ENCODE measurements around the gene BACH2. TPM values are rescaled to one million over a fixed set of nuclear protein-coding genes. Genes with fewer than 3 reads are reported as not detected.

Gene BACH2
- total and polyA plus RNA-seq, 10 of the 15 experiments (the other 5 are each of a cell fraction or from before 2014, with no cell fraction given): 0.03 to 0.28 (median 0.04) TPM; not detected in 3

GRCh38 chr6:90294614-90294988 is 2.0 kb downstream of the BACH2 start:
- CTCF ChIA-PET: no interaction called here
- 0 out of 2 replicates have a peak overlapping the region, but pooled peaks have one; percentile 66 for H3K4me2 ChIP-seq (ENCODE audit: control insufficient read depth, insufficient read depth)
- no peak overlapping the region for H3K4me3 ChIP-seq
- POLR2A ChIA-PET: no interaction called here
- FAIRE-seq (no peak), ATAC-seq (no peak), DNase-seq (ENCODE audit: low read depth, low spot score) (no peak)
- H3K79me2 ChIP-seq (ENCODE audit: control insufficient read depth, insufficient read depth, low read length): no peaks in the 10 kb centered on the region
- SMC1A ChIA-PET (ENCODE audit: uncharacterized antibody, unreplicated experiment): no interaction called here
- intact Hi-C loops (cut with micrococcal nuclease; ENCODE audit: unreplicated experiment): no loop called here
- in situ Hi-C loops (cut with MboI): no loop called here
- H3K27me3 ChIP-seq (replicated peaks in 1 of 2; ENCODE audit: control insufficient read depth in 2 of 2, insufficient read depth in 2 of 2, low read length in 1 of 2): peaks cover 14 to 32% of the 10 kb centered on the region in 2 experiments
- no peak overlapping the region for H3K27ac ChIP-seq (ENCODE audit: control insufficient read depth, insufficient read depth)
- no peaks in the 10 kb centered on the region for H4K20me1 ChIP-seq (ENCODE audit: control insufficient read depth, insufficient read depth)
- H2AFZ ChIP-seq (ENCODE audit: control insufficient read depth, low read depth, low read length): no peak overlapping the region
- no peak overlapping the region for H3K9ac ChIP-seq (ENCODE audit: control insufficient read depth, insufficient read depth, low read length)
- no TSS peak for BruUV-seq (replicated peaks)
- RAD21 ChIA-PET (ENCODE audit: unreplicated experiment): no interaction called here
- TF ChIP-seq EZH2 (IDR thresholded peaks at IDR 0.05; ENCODE audit: borderline replicate concordance, control insufficient read depth, low read depth, low read length) (peak; percentile 99; the same call in 1 of the 2 replicates), REST (IDR thresholded peaks at IDR 0.05; ENCODE audit: low read depth, low read length) (no peak), ZBTB11 (CRISPR knock-in tag; IDR thresholded peaks at IDR 0.05) (no peak)
- no peaks in the 10 kb centered on the region; the same call in 1 of the 2 replicates for H3K4me1 ChIP-seq (ENCODE audit: control insufficient read depth, insufficient read depth, low read length)
- 1% methylated on average over 15 of the region's 15 CpGs for WGBS (ENCODE audit: insufficient coverage, insufficient replicate concordance, low lambda C conversion rate, missing lambda C conversion rate)
- no peaks in the 10 kb centered on the region for H3K36me3 ChIP-seq (ENCODE audit: control insufficient read depth in 2 of 2, insufficient read depth in 2 of 2, low read length in 1 of 2)
- H3K9me3 ChIP-seq (replicated peaks; ENCODE audit: control insufficient read depth, insufficient read depth, low read length): no peaks in the 10 kb centered on the region
